ENCODE measurements around the gene CDS1.

DNA sequence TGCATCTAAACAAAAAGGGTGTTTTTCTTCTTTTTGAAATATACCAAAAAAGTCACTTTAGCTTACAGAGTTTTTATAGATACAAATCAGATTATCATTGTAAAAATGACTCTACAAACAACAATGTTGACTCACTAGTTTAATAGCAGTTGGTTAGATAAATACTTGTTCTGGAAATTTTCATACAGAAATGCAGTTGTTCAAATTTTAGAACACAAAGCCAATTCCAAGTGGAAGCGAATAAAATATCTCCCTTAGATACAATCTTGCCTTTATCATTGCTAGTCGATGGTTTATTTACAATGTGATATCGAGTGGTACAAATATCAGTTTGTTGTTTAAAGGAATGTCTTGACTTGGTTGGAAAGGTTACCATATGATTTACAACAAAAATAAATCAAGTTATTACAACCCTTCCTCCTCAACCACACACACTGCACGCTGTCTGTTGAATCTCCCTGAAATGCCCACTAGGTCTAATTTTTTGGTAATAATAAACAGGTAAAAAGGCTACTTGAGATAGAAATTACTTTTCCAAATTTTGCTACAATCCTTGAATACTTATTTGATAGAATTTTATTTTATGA is 114.8 kb downstream of the CDS1 start:
- TF ChIP-seq POLR2AphosphoS5 (IDR thresholded peaks at IDR 0.05; ENCODE audit: low read depth, low read length) (no peak), FOXP2 (optimal IDR thresholded peaks at IDR 0.05; ENCODE audit: borderline replicate concordance, extremely low read depth, extremely low read length, insufficient read depth) (no peak)
